ENCODE results near the gene GPR158.

DNA sequence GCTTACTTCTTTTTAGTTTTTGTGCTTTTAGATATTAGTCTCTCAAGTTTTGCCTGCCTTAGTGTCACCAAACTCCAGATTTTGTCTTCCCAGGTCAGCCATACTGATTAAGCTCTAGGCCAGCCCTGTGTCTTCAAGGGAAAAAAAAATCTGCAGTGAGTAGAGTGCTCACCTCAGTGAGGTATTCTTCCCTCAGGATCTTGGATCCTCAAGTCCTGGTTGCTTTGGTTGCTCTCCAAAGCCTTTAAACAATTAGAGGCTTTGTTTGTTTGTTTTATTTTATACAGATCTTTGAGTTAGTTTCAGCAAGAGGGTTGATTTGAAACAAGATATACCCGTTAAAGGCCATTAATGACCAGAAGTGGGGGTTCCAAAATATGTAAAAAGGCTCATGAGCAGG lies 165.2 kb downstream of the GPR158 start:
- TF ChIP-seq, protein P1, sequence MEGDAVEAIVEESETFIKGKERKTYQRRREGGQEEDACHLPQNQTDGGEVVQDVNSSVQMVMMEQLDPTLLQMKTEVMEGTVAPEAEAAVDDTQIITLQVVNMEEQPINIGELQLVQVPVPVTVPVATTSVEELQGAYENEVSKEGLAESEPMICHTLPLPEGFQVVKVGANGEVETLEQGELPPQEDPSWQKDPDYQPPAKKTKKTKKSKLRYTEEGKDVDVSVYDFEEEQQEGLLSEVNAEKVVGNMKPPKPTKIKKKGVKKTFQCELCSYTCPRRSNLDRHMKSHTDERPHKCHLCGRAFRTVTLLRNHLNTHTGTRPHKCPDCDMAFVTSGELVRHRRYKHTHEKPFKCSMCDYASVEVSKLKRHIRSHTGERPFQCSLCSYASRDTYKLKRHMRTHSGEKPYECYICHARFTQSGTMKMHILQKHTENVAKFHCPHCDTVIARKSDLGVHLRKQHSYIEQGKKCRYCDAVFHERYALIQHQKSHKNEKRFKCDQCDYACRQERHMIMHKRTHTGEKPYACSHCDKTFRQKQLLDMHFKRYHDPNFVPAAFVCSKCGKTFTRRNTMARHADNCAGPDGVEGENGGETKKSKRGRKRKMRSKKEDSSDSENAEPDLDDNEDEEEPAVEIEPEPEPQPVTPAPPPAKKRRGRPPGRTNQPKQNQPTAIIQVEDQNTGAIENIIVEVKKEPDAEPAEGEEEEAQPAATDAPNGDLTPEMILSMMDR (IDR thresholded peaks at IDR 0.05): no peak
- TF ChIP-seq ZFX (IDR thresholded peaks at IDR 0.05; ENCODE audit: borderline replicate concordance): no peak
